ENCODE measurements around the gene CD300LG.

CD300LG gene

DNA sequence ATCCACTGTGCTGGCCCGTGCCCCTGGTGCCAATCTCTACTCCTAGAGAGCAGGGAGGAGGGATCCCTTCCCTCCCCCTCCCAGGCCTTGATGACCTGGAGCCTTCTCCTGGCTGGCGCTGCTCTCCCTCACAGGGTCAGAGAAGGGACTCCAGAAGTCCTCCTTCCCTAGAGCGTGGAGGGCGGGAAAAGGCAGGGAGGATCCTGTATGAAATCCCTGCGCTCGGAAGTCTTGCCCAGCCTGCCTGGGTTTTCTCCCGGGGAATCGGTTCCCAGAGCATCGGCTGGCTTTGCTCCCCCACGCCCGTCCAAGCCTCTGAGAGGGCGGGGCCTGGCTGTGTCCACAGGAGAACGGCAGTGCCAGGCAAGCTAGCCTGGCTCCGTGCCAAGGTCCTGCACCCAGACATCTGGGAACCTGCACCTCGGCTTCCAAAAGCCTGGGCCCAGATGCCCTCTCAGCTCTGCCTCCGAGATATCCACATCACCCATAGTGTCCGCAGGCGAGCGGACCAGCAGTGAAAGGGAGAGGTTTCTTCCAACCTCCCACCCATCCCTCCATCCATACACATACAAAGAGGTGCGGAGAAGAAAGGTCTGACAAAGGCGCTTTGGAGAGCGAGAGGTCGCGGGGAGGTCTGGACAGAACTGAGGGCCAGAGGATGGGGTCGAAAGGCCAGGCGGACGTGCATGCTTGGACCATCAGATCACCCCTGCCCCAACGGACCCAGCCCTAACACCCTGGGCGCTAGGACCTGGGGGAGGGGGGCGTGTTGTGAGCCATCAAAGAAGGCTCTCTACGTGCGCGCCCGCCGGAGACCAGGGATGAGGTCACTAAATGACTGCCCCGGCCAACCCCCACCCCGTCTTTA is 59.2 kb downstream of the CD300LG start:
- peak overlapping the region; percentile 48 for H3K4me3 ChIP-seq (ENCODE audit: low read depth, low read length)
- no peak for DNase-seq (ENCODE audit: low read depth)
- TF ChIP-seq, protein P1, sequence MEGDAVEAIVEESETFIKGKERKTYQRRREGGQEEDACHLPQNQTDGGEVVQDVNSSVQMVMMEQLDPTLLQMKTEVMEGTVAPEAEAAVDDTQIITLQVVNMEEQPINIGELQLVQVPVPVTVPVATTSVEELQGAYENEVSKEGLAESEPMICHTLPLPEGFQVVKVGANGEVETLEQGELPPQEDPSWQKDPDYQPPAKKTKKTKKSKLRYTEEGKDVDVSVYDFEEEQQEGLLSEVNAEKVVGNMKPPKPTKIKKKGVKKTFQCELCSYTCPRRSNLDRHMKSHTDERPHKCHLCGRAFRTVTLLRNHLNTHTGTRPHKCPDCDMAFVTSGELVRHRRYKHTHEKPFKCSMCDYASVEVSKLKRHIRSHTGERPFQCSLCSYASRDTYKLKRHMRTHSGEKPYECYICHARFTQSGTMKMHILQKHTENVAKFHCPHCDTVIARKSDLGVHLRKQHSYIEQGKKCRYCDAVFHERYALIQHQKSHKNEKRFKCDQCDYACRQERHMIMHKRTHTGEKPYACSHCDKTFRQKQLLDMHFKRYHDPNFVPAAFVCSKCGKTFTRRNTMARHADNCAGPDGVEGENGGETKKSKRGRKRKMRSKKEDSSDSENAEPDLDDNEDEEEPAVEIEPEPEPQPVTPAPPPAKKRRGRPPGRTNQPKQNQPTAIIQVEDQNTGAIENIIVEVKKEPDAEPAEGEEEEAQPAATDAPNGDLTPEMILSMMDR (IDR thresholded peaks at IDR 0.05; ENCODE audit: control insufficient read depth, extremely low read depth, insufficient read depth): no peak

DNA sequence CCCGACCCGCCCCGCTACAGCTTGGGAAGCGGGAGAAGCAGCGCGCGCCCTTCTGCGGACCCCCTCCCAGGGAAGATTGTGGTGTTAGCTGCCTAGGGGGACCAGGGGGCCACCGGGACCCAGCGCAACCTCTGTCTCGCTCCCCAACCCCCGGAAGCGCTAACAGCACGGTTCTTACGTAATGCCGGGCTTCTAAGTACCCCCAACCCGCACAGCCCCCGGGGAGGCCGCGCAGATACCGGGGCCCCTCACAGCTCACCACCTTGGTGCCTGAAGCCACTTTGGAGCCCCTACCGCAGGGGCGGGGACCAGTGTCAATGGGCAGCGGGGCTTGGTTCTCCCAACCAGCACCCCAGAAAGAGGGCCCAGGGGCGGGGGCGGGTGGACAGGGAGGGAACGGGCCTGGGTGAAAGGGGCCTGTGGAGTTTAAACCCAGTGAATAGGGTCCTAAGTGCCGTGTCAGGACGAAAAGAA is 60.0 kb downstream of the CD300LG start:
- TF ChIP-seq, protein P1 (IDR thresholded peaks at IDR 0.05; ENCODE audit: control insufficient read depth, extremely low read depth, insufficient read depth): no peak
- peak overlapping the region; percentile 48 for H3K4me3 ChIP-seq (ENCODE audit: low read depth, low read length)

DNA sequence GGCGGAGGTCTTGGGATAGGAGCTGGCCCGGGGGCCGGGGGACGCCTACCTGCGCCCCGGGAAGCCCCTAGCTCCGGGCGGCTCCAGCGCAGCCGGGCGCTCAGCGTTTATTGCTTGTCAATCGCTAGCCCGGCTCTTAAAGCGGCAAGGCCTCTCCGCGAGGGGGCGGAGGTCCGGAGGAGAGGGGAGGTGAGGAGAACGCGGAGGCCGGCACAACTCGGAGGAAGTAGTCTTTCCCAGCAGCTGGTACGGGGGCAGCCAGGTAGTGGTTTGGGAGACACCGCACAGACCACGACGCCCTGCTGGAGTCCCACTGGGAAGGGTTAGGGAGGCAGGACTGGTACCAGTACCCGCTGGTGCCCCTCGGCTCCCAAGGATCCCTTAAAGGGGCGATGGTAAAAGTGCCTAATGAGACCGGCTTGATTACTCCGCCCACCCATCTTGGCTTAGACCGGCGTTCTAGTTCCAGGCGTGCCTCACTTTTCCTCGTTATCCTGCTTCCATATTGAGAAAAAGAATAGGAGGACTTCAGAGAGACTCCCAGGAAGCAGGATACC is 60.5 kb downstream of the CD300LG start, which contains the start of gene MPP2:
Gene MPP2 (minus strand): TSS at position 112 of the 557 bp plus-strand sequence. CDS start 3,076 bp downstream, outside the sequence.
- no peak for DNase-seq (ENCODE audit: low read depth)
- TF ChIP-seq, protein P1 (IDR thresholded peaks at IDR 0.05; ENCODE audit: control insufficient read depth, extremely low read depth, insufficient read depth): no peak
- H3K4me3 ChIP-seq (ENCODE audit: low read depth, low read length): peak within 1 kb of the TSS; percentile 48

More for the DNA sequence above, 60.0 kb downstream of the CD300LG start:
- DNase-seq (ENCODE audit: low read depth): no peak

DNA sequence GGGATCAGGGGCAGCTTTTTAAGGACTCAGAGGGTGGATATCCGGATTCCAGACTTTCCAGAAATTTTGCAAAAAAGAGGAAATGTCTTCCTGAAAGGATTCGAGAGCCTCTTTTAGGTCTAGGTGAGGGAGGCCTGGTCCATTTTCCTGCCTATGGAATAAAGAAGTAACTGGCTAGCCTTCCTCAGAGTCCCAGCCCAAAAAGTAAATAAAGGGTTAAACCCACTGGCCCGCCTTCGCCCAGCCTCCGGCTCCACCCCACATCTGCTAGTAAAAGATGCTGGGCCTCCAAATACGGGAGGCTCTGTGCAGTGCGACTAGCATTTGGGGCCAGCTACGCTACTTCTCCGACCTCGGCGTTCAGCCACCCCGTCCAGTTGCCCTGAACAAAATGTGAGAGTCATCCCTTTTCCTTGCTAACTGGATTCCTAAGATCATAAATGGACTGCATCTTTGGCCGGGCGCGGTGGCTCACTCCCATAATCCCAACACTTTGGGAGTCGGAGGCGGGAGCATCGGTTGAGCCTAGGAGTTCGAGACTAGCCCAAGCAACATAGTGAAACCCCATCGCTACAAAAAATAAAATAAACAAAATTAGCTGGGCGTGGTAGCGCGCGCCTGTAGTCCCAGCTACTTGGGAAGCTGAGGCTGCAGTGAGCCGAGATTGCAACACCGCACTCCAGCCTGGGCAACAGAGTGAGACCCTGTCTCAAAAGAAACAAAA is 61.2 kb downstream of the CD300LG start:
- no peak for DNase-seq (ENCODE audit: low read depth)
- H3K4me3 ChIP-seq (ENCODE audit: low read depth, low read length): no peak overlapping the region
- TF ChIP-seq, protein P1 (IDR thresholded peaks at IDR 0.05; ENCODE audit: control insufficient read depth, extremely low read depth, insufficient read depth): no peak

DNA sequence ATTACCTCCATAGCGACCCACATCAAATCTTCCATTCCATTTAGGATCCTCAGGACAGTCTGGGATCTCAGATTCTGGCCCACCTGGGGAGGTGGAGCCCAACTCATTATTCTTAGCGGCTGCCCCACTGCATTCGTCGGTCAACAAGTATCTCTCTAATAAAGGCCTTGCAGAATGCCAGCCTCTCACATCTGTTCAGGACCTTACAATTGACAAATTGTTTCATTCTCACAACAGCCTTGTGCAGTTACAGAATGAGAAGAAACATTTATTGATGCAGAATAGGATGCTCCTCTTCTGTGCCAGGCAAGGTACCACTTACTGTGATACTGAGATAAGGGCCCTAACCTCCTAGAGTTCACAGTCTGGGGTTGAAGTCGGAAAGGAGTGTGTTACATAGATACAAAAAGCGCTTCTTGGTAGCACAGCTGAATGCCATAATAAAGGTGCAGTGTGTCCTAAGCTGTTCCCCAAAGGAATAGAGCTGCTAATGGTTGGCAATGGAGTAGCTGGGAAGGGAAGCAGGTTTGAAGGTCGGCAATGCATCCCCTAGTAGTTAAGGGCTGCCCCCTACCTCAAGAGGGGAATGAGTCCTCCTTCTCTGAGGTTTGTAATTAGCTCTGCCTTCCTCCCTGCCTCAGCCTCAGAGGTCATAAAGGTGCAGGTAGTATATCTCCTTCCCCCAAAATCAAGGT is 62.7 kb downstream of the CD300LG start:
- DNase-seq (ENCODE audit: low read depth): no peak
- no peak overlapping the region for H3K4me3 ChIP-seq (ENCODE audit: low read depth, low read length)
- TF ChIP-seq, protein P1 (IDR thresholded peaks at IDR 0.05; ENCODE audit: control insufficient read depth, extremely low read depth, insufficient read depth): no peak

DNA sequence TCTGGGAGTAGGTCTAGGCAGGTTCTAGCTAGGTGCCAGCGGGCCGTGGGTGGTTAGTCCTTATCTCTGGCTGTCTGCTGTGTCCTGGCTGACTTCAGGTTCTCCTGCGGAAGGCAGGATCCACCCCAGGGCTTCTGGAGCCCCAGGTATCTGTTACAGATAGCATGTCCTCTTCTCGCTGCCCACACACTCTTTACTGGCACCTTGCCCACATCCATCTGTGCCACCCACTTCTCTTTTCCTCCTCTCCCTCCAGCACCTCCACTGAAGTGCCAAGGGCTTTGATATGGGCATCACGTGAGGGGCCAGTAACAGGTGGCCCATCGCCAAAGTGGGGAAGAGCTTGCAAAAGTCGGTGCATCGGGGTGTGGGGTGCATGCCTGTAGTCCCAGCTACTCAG is 64.9 kb downstream of the CD300LG start:
- H3K4me3 ChIP-seq (ENCODE audit: low read depth, low read length): no peak overlapping the region
- TF ChIP-seq, protein P1 (IDR thresholded peaks at IDR 0.05; ENCODE audit: control insufficient read depth, extremely low read depth, insufficient read depth): no peak
- DNase-seq (ENCODE audit: low read depth): no peak

Data from LNCaP clone FGC (cell line).